SK-N-SH (cell line): Measurements from ENCODE around the gene SLC7A1.

ENCODE experiments used
- CTCF ChIP-seq: fragments of 200-600 bp; sonication (generic); IDR thresholded peaks from 2 replicates; pipeline ENCODE4 v1.6.1; 2017; ENCODE audit warnings: antibody characterized with exemption, mild to moderate bottlenecking, moderate library complexity
- EP300 ChIP-seq, 2 experiments: IDR thresholded peaks; 2 replicates each; pipeline versions ENCODE4 v1.4.0 to v1.6.1; 2012; ENCODE audit warnings: borderline replicate concordance in 1 of 2, low read depth in 1 of 2, low read length in 1 of 2
- EZH2phosphoT487 ChIP-seq: fragments of 200-600 bp; sonication (generic); IDR thresholded peaks from 2 replicates; pipeline ENCODE4 v1.6.1; 2017; ENCODE audit warnings: low read depth, mixed run types, mild to moderate bottlenecking, antibody characterized with exemption, moderate library complexity, borderline replicate concordance
- POLR2AphosphoS5 ChIP-seq: IDR thresholded peaks from 2 replicates; pipeline ENCODE4 v1.6.1; 2012; ENCODE audit warnings: low read depth, low read length
- RAD21 ChIP-seq: IDR thresholded peaks from 2 replicates; pipeline ENCODE4 v1.6.1; 2012; ENCODE audit warnings: mild to moderate bottlenecking, low read length
- RCOR1 ChIP-seq: fragments of 150-350 bp; IDR thresholded peaks from 2 replicates; pipeline ENCODE4 v1.6.1; 2017; ENCODE audit warnings: antibody characterized with exemption, low read length
- RXRA ChIP-seq: IDR thresholded peaks from 2 replicates; pipeline ENCODE4 v1.4.0; 2012; ENCODE audit warnings: low read depth, mild to moderate bottlenecking, borderline replicate concordance
- SIN3A ChIP-seq: IDR thresholded peaks from 2 replicates; pipeline ENCODE4 v1.6.1; 2012; ENCODE audit warnings: low read depth, mild to moderate bottlenecking, low read length, moderate library complexity, borderline replicate concordance
- SMC3 ChIP-seq: IDR thresholded peaks from 2 replicates; pipeline ENCODE4 v1.6.1; 2012; ENCODE audit warnings: low read depth, low read length, improper control_type of control experiment
- TF ChIP-seq, protein P1 (sequence below): IDR thresholded peaks from 2 replicates; pipeline ENCODE4 v1.4.0; 2012; ENCODE audit warnings: low read depth, borderline replicate concordance

DNA sequence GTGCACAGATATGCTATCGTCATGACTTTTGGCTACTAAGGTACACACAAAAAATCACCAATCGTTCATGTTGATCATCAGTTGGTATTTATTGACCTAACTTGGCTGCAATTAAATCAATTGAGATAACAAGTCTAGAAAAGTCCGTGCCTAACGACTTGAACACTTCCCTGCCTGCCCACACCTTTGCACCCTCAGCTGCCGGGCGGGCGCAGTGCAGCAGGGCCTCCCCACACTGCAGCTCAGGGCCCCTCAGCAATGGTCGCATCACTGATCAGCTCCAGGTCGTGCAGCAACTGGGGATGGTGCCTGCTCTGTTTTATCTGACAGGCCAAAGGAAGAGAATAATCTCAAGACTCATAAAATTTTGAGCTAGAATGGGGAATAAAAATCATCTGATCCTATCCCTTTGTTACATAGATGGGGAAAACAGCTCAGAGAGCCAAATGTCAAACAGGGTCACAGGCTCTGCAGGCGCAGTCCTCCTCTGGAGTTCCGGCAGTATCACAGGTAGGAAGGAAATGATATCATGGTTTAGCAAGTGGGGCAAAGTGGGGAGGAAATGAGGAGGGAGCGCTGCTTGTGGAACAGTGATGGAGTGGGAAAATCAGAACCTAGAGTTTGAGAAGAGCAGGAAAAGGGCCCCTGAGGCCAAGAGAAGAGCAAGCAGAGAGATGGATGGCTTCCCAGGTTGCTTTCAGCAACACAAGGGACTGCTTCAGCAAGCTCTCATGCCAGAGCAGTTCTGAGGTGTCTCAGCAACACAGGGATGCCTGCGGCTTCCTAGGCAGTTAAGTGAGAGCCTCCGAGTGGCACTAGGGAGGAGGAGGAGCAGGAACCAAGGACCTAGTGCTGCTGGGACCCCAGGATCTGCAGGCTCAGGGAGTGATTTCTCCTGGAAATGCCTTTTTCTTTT, 57.5 kb downstream of the SLC7A1 start:
- TF ChIP-seq CTCF = no peak
- TF ChIP-seq EZH2phosphoT487 = no peak
- TF ChIP-seq, protein P1, sequence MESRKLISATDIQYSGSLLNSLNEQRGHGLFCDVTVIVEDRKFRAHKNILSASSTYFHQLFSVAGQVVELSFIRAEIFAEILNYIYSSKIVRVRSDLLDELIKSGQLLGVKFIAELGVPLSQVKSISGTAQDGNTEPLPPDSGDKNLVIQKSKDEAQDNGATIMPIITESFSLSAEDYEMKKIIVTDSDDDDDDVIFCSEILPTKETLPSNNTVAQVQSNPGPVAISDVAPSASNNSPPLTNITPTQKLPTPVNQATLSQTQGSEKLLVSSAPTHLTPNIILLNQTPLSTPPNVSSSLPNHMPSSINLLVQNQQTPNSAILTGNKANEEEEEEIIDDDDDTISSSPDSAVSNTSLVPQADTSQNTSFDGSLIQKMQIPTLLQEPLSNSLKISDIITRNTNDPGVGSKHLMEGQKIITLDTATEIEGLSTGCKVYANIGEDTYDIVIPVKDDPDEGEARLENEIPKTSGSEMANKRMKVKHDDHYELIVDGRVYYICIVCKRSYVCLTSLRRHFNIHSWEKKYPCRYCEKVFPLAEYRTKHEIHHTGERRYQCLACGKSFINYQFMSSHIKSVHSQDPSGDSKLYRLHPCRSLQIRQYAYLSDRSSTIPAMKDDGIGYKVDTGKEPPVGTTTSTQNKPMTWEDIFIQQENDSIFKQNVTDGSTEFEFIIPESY = no peak
- no peak for TF ChIP-seq RXRA
- TF ChIP-seq SIN3A = no peak
- TF ChIP-seq SMC3 = no peak
- TF ChIP-seq POLR2AphosphoS5 = no peak
- TF ChIP-seq EP300 (IDR thresholded peaks at IDR 0.05; ENCODE audit: borderline replicate concordance in 1 of 2, low read depth in 1 of 2, low read length in 1 of 2) = no peak
- no peak for TF ChIP-seq RCOR1
- TF ChIP-seq RAD21 = no peak
